HUES6 (cell line): Measurements from ENCODE around the gene GLP2R.

Source experiments
- H3K27ac ChIP-seq: 2 replicates; pipeline ENCODE4 v1.7.0; 2013; ENCODE audit warnings: low read depth, mild to moderate bottlenecking, low read length, inconsistent platforms
- H3K27me3 ChIP-seq: 2 replicates; pipeline ENCODE4 v1.6.1; 2013; ENCODE audit warnings: low read length; ENCODE audit not compliant: control insufficient read depth, insufficient read depth
- H3K36me3 ChIP-seq: 2 replicates; pipeline ENCODE4 v1.6.1; 2013; ENCODE audit warnings: low read length; ENCODE audit not compliant: control insufficient read depth, insufficient read depth
- H3K4me1 ChIP-seq: 2 replicates; pipeline ENCODE4 v1.6.1; 2013; ENCODE audit warnings: low read length; ENCODE audit not compliant: control insufficient read depth, insufficient read depth
- H3K4me3 ChIP-seq: 2 replicates; pipeline ENCODE4 v1.5.1; 2013; ENCODE audit warnings: low read depth, low read length
- H3K9ac ChIP-seq: one replicate; pipeline ENCODE4 v1.6.1; 2013; ENCODE audit warnings: mild to moderate bottlenecking, low read length
- H3K9me3 ChIP-seq: 2 replicates; pipeline ENCODE4 v1.6.1; 2013; ENCODE audit warnings: low read depth, low read length; ENCODE audit not compliant: control insufficient read depth, insufficient read depth

GLP2R gene

GRCh38 chr17:9855036-9855435 lies 29.3 kb downstream of the GLP2R start:
- Histone ChIP-seq H3K27me3 (no peaks in the 10 kb centered on the region), H3K4me3 (no peak overlapping the region), H3K9me3 (0 out of 2 replicates have a peak, but pooled peaks cover 3% of the 10 kb centered on the region), H3K27ac (no peak overlapping the region), H3K4me1 (no peaks in the 10 kb centered on the region), H3K9ac (no peak overlapping the region), H3K36me3 (no peaks in the 10 kb centered on the region)

- no peak overlapping the region for H3K9ac ChIP-seq
- H3K27ac ChIP-seq: no peak overlapping the region
- no peaks in the 10 kb centered on the region for H3K4me1 ChIP-seq
- H3K4me3 ChIP-seq: no peak overlapping the region
- peaks cover 13% of the 10 kb centered on the region; the same call in 1 of the 2 replicates for H3K9me3 ChIP-seq
- peaks cover 5% of the 10 kb centered on the region; the same call in 1 of the 2 replicates for H3K27me3 ChIP-seq
- no peaks in the 10 kb centered on the region for H3K36me3 ChIP-seq
Observed at GRCh38 chr17:9859781-9860180, 34.1 kb downstream of the GLP2R start.

- no peak overlapping the region for H3K27ac ChIP-seq
- H3K4me3 ChIP-seq: no peak overlapping the region
- H3K36me3 ChIP-seq: no peaks in the 10 kb centered on the region
- no peaks in the 10 kb centered on the region for H3K4me1 ChIP-seq
- peaks cover 13% of the 10 kb centered on the region; the same call in 1 of the 2 replicates for H3K9me3 ChIP-seq
- no peak overlapping the region for H3K9ac ChIP-seq
- H3K27me3 ChIP-seq: peaks cover 5% of the 10 kb centered on the region; the same call in 1 of the 2 replicates
Observed at GRCh38 chr17:9860851-9861250, 35.1 kb downstream of the GLP2R start.

GRCh38 chr17:9862220-9862619 lies 36.5 kb downstream of the GLP2R start:
- no peak overlapping the region for H3K27ac ChIP-seq
- no peak overlapping the region for H3K4me3 ChIP-seq
- peaks cover 13% of the 10 kb centered on the region; the same call in 1 of the 2 replicates for H3K9me3 ChIP-seq
- H3K27me3 ChIP-seq: peaks cover 5% of the 10 kb centered on the region; the same call in 1 of the 2 replicates
- H3K4me1 ChIP-seq: no peaks in the 10 kb centered on the region
- no peak overlapping the region for H3K9ac ChIP-seq
- H3K36me3 ChIP-seq: no peaks in the 10 kb centered on the region

GRCh38 chr17:9862949-9863348 lies 37.2 kb downstream of the GLP2R start:
- H3K4me1 ChIP-seq: no peaks in the 10 kb centered on the region
- H3K9me3 ChIP-seq: peaks cover 12% of the 10 kb centered on the region; the same call in 1 of the 2 replicates
- no peak overlapping the region for H3K27ac ChIP-seq
- H3K36me3 ChIP-seq: no peaks in the 10 kb centered on the region
- peaks cover 5% of the 10 kb centered on the region; the same call in 1 of the 2 replicates for H3K27me3 ChIP-seq
- H3K9ac ChIP-seq: no peak overlapping the region
- H3K4me3 ChIP-seq: no peak overlapping the region

- H3K9ac ChIP-seq: no peak overlapping the region
Observed at GRCh38 chr17:9865586-9865985, 39.9 kb downstream of the GLP2R start.

GRCh38 chr17:9868552-9868951 lies 42.8 kb downstream of the GLP2R start:
- no peaks in the 10 kb centered on the region for H3K4me1 ChIP-seq
- no peaks in the 10 kb centered on the region for H3K36me3 ChIP-seq
- no peak overlapping the region for H3K9ac ChIP-seq
- no peaks in the 10 kb centered on the region for H3K9me3 ChIP-seq
- no peaks in the 10 kb centered on the region for H3K27me3 ChIP-seq
- no peak overlapping the region for H3K27ac ChIP-seq
- no peak overlapping the region for H3K4me3 ChIP-seq

More at GRCh38 chr17:9865586-9865985, 39.9 kb downstream of the GLP2R start:
- H3K36me3 ChIP-seq: no peaks in the 10 kb centered on the region
- H3K4me1 ChIP-seq: no peaks in the 10 kb centered on the region
- no peak overlapping the region for H3K27ac ChIP-seq
- H3K9me3 ChIP-seq: peaks cover 10% of the 10 kb centered on the region; the same call in 1 of the 2 replicates
- H3K27me3 ChIP-seq: peaks cover 5% of the 10 kb centered on the region; the same call in 1 of the 2 replicates
- H3K4me3 ChIP-seq: no peak overlapping the region

- H3K27ac ChIP-seq: no peak overlapping the region
- no peaks in the 10 kb centered on the region for H3K9me3 ChIP-seq
- H3K9ac ChIP-seq: no peak overlapping the region
- no peaks in the 10 kb centered on the region for H3K27me3 ChIP-seq
- no peak overlapping the region for H3K4me3 ChIP-seq
- H3K4me1 ChIP-seq: no peaks in the 10 kb centered on the region
- no peaks in the 10 kb centered on the region for H3K36me3 ChIP-seq
Observed at GRCh38 chr17:9872852-9873251, 47.1 kb downstream of the GLP2R start.

GRCh38 chr17:9874722-9875121 lies 49.0 kb downstream of the GLP2R start:
- Histone ChIP-seq H3K9me3 (no peaks in the 10 kb centered on the region), H3K4me3 (no peak overlapping the region), H3K36me3 (no peaks in the 10 kb centered on the region), H3K27me3 (no peaks in the 10 kb centered on the region), H3K4me1 (no peaks in the 10 kb centered on the region), H3K27ac (no peak overlapping the region), H3K9ac (no peak overlapping the region)

- Histone ChIP-seq H3K4me1 (no peaks in the 10 kb centered on the region), H3K9ac (no peak overlapping the region), H3K27ac (no peak overlapping the region), H3K27me3 (no peaks in the 10 kb centered on the region), H3K36me3 (no peaks in the 10 kb centered on the region), H3K4me3 (no peak overlapping the region), H3K9me3 (no peaks in the 10 kb centered on the region)
Observed at GRCh38 chr17:9875441-9875840, 49.7 kb downstream of the GLP2R start.

- no peak overlapping the region for H3K9ac ChIP-seq
- H3K4me1 ChIP-seq: no peaks in the 10 kb centered on the region
- H3K27ac ChIP-seq: no peak overlapping the region
- no peak overlapping the region for H3K4me3 ChIP-seq
- H3K36me3 ChIP-seq: no peaks in the 10 kb centered on the region
- no peaks in the 10 kb centered on the region for H3K27me3 ChIP-seq
- H3K9me3 ChIP-seq: peaks cover 10% of the 10 kb centered on the region
Observed at GRCh38 chr17:9878356-9878755, 52.6 kb downstream of the GLP2R start.
